Measurements from ENCODE around the gene OPTC.
"Not testable (repeated sequence)": the region's sequence is repeated elsewhere in the genome, so short reads cannot be mapped to it uniquely, and the experiment has no call there.

The OPTC gene

DNA sequence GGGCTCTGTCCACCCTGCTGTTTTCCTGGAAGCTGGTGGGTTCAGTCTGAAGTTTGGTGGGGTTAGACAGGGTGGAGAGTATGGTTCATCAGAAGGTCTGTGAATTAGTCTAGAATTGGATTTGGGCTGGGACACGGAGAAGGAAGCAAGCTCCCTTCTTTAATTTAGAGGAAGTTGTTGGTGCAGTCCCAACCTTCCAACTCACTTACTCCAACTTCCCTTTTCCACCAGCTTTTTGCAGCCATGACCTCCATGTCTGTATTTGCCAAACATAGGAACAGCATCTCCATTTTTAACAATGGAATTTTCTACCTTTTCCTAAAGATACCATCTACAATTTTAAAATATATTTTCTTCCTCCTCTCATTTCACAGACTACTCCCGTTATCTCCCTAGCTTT lies 46.8 kb upstream of the OPTC start:
- POLR2A ChIA-PET, result no interaction called here
- H3K36me3 ChIP-seq (ENCODE audit: control insufficient read depth in 2 of 2, insufficient read depth in 1 of 2, low read length in 2 of 2), result no peaks in the 10 kb centered on the region
- H3K4me1 ChIP-seq (ENCODE audit: control insufficient read depth, insufficient read depth, low read length), result no peaks in the 10 kb centered on the region
- no peak for TF ChIP-seq ZBTB17 (tag by site-specific recombination; IDR thresholded peaks at IDR 0.05)
- TF ChIP-seq ZSCAN23 (tag by site-specific recombination; IDR thresholded peaks at IDR 0.05), result no peak
- no peak overlapping the region for H3K27ac ChIP-seq (ENCODE audit: extremely low read depth, low read depth, low read length)
- H3K9me3 ChIP-seq (ENCODE audit: control insufficient read depth, insufficient read depth, low read depth, low read length), result no peaks in the 10 kb centered on the region
- CTCF ChIA-PET, result interaction anchor here (0.8 to 1.5 kb wide), 5 partner anchors 10 to 408 kb away, joined by 3 to 8 read pairs (median 5); no protein-coding TSS in a partner anchor
- H3K4me3 ChIP-seq (ENCODE audit: low read depth, low read length), result no peak overlapping the region

DNA sequence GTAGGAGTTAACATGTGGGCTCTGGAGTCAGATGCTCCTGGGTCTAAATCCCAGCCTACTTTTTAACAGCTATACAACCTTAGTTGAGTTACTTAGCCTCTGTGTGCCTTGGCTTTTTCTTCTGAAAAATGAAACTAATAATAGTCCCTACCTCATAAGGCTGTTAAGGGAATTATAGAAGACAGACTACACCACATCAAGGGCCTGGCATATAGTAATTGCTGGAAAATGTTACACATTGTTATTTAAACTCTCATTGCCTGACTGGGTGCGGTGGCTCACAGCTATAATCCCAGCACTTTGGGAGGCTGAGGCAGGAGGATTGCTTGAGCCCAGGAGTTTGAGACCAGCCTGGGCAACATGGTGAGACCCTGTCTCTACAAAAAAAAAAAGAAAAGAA lies 46.4 kb upstream of the OPTC start:
- POLR2A ChIA-PET; H3K9me3 ChIP-seq (ENCODE audit: control insufficient read depth, insufficient read depth, low read depth, low read length); H3K36me3 ChIP-seq (ENCODE audit: control insufficient read depth in 2 of 2, insufficient read depth in 1 of 2, low read length in 2 of 2); H3K4me3 ChIP-seq (ENCODE audit: low read depth, low read length); H3K27ac ChIP-seq (ENCODE audit: extremely low read depth, low read depth, low read length); H3K4me1 ChIP-seq (ENCODE audit: control insufficient read depth, insufficient read depth, low read length): not testable (repeated sequence)
- CTCF ChIA-PET, result interaction anchor here (0.6 to 1.5 kb wide), 6 partner anchors 10 to 408 kb away, joined by 3 to 8 read pairs (median 5); no protein-coding TSS in a partner anchor

DNA sequence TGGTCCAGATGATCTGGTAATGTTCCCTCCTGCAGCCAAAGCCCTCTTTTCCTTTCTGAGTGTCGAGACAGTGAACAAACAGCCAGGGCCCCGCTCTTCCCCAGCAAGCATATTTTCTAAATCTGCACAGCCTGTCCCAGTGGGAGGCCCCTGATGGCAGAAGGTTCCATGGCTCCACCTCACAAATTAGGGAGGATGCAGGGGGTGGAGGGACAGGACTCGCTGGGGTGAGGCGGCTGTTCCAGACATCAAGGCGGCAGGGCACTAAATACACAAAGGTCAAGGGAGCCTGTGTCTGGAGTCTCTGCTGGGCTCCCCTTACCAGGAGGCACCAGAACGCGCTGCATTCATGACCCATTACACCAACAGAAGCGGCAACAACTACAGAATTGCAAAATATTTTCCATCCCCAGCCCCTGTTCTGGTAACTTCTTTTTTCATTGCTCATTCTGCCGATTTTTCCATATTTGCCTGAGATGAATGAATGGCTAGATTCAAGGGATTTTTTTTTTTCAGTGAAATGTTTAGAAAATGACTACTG lies 45.4 kb upstream of the OPTC start:
- Histone ChIP-seq H3K4me3 (ENCODE audit: low read depth, low read length) (no peak overlapping the region), H3K9me3 (ENCODE audit: control insufficient read depth, insufficient read depth, low read depth, low read length) (no peaks in the 10 kb centered on the region), H3K27ac (ENCODE audit: extremely low read depth, low read depth, low read length) (no peak overlapping the region), H3K4me1 (ENCODE audit: control insufficient read depth, insufficient read depth, low read length) (no peaks in the 10 kb centered on the region), H3K36me3 (ENCODE audit: control insufficient read depth in 2 of 2, insufficient read depth in 1 of 2, low read length in 2 of 2) (no peaks in the 10 kb centered on the region)
- TF ChIP-seq ZIC2 (tag by site-specific recombination; IDR thresholded peaks at IDR 0.05) (peak; percentile 91), TCF7L2 (IDR thresholded peaks at IDR 0.05; ENCODE audit: borderline replicate concordance, low read depth, low read length) (peak; percentile 69; the same call in 1 of the 2 replicates), ZNF16 (tag by site-specific recombination; IDR thresholded peaks at IDR 0.05; ENCODE audit: low read depth) (no peak), ZNF341 (tag by site-specific recombination; IDR thresholded peaks at IDR 0.05; ENCODE audit: low read depth) (peak; percentile 88)
- CTCF ChIA-PET, result interaction anchor here (0.6 kb wide), 1 partner anchor 42 kb away, joined by 5 read pairs; no protein-coding TSS in a partner anchor
- POLR2A ChIA-PET, result no interaction called here

DNA sequence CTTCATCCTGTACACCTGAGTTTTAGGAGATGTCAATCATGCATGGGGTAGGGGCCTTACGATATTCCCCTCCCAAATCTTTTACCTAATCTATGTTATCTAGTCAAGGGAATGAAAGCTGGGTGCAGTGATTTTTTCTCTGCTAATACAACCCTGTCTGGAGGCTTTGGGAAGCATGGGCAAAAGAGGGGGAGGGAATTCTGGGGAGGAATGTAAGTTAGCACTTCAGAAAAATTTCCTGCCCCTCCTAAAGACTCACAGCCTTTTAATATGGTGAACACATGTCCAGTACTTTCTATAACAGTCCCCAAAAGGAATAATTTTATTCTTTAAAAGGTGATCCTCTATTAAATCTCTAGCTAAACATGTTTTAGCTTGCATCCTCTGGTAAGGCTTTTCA lies 44.0 kb upstream of the OPTC start:
- CTCF ChIA-PET, result interaction anchor here (0.7 to 1.2 kb wide), 3 partner anchors 8 to 183 kb away, joined by 3 to 5 read pairs (median 3); no protein-coding TSS in a partner anchor
- H3K36me3 ChIP-seq (ENCODE audit: control insufficient read depth in 2 of 2, insufficient read depth in 1 of 2, low read length in 2 of 2), result no peaks in the 10 kb centered on the region
- no peaks in the 10 kb centered on the region for H3K4me1 ChIP-seq (ENCODE audit: control insufficient read depth, insufficient read depth, low read length)
- TF ChIP-seq ZNF37A (tag by site-specific recombination; IDR thresholded peaks at IDR 0.05), result no peak
- no peak for TF ChIP-seq ZNF548 (tag by site-specific recombination; IDR thresholded peaks at IDR 0.05)
- TF ChIP-seq ZNF394 (tag by site-specific recombination; IDR thresholded peaks at IDR 0.05; ENCODE audit: borderline replicate concordance), result no peak
- no peak for TF ChIP-seq OSR2 (tag by site-specific recombination; IDR thresholded peaks at IDR 0.05)
- no peak for TF ChIP-seq KLF9 (tag by site-specific recombination; IDR thresholded peaks at IDR 0.05; ENCODE audit: low read depth)
- no peak for TF ChIP-seq ZNF600 (tag by site-specific recombination; IDR thresholded peaks at IDR 0.05)
- TF ChIP-seq ZNF19 (tag by site-specific recombination; IDR thresholded peaks at IDR 0.05; ENCODE audit: low read depth), result no peak
- no peak for TF ChIP-seq BCL11A (tag by site-specific recombination; IDR thresholded peaks at IDR 0.05; ENCODE audit: low read depth)
- TF ChIP-seq ZNF560 (tag by site-specific recombination; IDR thresholded peaks at IDR 0.05; ENCODE audit: borderline replicate concordance), result no peak
- TF ChIP-seq ZNF174 (tag by site-specific recombination; IDR thresholded peaks at IDR 0.05), result no peak
- no peak for TF ChIP-seq ZNF366 (tag by site-specific recombination; conservative IDR thresholded peaks at IDR 0.05)
- TF ChIP-seq HOXD13 (CRISPR knock-in tag; IDR thresholded peaks at IDR 0.05; ENCODE audit: borderline replicate concordance), result no peak
- TF ChIP-seq, protein P1, sequence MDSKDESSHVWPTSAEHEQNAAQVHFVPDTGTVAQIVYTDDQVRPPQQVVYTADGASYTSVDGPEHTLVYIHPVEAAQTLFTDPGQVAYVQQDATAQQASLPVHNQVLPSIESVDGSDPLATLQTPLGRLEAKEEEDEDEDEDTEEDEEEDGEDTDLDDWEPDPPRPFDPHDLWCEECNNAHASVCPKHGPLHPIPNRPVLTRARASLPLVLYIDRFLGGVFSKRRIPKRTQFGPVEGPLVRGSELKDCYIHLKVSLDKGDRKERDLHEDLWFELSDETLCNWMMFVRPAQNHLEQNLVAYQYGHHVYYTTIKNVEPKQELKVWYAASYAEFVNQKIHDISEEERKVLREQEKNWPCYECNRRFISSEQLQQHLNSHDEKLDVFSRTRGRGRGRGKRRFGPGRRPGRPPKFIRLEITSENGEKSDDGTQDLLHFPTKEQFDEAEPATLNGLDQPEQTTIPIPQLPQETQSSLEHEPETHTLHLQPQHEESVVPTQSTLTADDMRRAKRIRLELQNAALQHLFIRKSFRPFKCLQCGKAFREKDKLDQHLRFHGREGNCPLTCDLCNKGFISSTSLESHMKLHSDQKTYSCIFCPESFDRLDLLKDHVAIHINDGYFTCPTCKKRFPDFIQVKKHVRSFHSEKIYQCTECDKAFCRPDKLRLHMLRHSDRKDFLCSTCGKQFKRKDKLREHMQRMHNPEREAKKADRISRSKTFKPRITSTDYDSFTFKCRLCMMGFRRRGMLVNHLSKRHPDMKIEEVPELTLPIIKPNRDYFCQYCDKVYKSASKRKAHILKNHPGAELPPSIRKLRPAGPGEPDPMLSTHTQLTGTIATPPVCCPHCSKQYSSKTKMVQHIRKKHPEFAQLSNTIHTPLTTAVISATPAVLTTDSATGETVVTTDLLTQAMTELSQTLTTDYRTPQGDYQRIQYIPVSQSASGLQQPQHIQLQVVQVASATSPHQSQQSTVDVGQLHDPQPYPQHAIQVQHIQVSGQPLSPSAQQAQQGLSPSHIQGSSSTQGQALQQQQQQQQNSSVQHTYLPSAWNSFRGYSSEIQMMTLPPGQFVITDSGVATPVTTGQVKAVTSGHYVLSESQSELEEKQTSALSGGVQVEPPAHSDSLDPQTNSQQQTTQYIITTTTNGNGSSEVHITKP (tag by site-specific recombination; IDR thresholded peaks at IDR 0.05), result no peak
- TF ChIP-seq ZSCAN30 (tag by site-specific recombination; IDR thresholded peaks at IDR 0.05), result no peak
- H3K4me3 ChIP-seq (ENCODE audit: low read depth, low read length), result no peak overlapping the region
- H3K27ac ChIP-seq (ENCODE audit: extremely low read depth, low read depth, low read length), result no peak overlapping the region
- no peaks in the 10 kb centered on the region for H3K9me3 ChIP-seq (ENCODE audit: control insufficient read depth, insufficient read depth, low read depth, low read length)
- POLR2A ChIA-PET, result no interaction called here
